22Rv1 (cell line): Measurements from ENCODE around the gene ACOT4.
"Not testable (repeated sequence)": the region's sequence is repeated elsewhere in the genome, so short reads cannot be mapped to it uniquely, and the experiment has no call there.

Source experiments
- ZFX ChIP-seq: fragments of 450-650 bp; IDR thresholded peaks from 2 replicates; pipeline ENCODE4 v1.6.1; 2017; ENCODE audit warnings: antibody characterized with exemption, borderline replicate concordance
- TF ChIP-seq, protein P1 (sequence below): fragments of 450-650 bp; IDR thresholded peaks from 2 replicates; pipeline ENCODE4 v1.5.1; 2017; ENCODE audit warnings: mild to moderate bottlenecking

DNA sequence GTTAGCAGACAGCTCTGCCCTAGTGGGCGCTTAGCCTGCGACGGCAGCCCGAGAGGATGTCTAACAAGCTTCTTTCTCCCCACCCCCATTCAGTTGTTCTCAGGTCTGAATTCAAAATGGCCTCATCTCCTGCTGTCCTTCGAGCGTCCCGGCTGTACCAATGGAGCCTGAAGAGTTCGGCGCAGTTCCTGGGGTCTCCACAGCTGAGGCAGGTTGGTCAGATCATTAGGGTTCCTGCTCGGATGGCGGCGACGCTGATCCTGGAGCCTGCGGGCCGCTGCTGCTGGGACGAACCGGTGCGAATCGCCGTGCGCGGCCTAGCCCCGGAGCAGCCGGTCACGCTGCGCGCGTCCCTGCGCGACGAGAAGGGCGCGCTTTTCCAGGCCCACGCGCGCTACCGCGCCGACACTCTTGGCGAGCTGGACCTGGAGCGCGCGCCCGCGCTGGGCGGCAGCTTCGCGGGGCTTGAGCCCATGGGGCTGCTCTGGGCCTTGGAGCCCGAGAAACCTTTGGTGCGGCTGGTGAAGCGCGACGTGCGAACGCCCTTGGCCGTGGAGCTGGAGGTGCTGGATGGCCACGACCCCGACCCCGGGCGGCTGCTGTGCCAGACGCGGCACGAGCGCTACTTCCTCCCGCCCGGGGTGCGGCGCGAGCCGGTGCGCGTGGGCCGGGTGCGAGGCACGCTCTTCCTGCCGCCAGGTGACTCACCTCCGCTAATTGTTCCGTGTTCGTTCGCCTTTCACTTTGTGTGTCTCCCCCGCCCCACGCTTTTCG is 22.3 kb upstream of the ACOT4 start, which contains the start of gene ACOT2:
- TF ChIP-seq, protein P1, sequence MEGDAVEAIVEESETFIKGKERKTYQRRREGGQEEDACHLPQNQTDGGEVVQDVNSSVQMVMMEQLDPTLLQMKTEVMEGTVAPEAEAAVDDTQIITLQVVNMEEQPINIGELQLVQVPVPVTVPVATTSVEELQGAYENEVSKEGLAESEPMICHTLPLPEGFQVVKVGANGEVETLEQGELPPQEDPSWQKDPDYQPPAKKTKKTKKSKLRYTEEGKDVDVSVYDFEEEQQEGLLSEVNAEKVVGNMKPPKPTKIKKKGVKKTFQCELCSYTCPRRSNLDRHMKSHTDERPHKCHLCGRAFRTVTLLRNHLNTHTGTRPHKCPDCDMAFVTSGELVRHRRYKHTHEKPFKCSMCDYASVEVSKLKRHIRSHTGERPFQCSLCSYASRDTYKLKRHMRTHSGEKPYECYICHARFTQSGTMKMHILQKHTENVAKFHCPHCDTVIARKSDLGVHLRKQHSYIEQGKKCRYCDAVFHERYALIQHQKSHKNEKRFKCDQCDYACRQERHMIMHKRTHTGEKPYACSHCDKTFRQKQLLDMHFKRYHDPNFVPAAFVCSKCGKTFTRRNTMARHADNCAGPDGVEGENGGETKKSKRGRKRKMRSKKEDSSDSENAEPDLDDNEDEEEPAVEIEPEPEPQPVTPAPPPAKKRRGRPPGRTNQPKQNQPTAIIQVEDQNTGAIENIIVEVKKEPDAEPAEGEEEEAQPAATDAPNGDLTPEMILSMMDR: peak; percentile 1; the same call in 1 of the 2 replicates
- TF ChIP-seq ZFX: not testable (repeated sequence)
